ENCODE data around the gene TCF7.

TCF7 gene

GRCh38 chr5:134176511-134177368 is 62.3 kb downstream of the TCF7 start, which contains the start of gene SKP1:
Gene SKP1 (minus strand): TSS chr5:134176950. CDS start chr5:134174022, 2,928 bp downstream.
- peak; percentile 67 to 78 (median 73) for DNase-seq (ENCODE audit: low read depth in 4 of 4, low spot score in 1 of 4)

- no peak for DNase-seq (ENCODE audit: low read depth in 4 of 4, low spot score in 1 of 4)
These were observed 63.1 kb downstream of the TCF7 start for GRCh38 chr5:134177369-134178095.

GRCh38 chr5:134178096-134178419 is 63.6 kb downstream of the TCF7 start:
- no peak for DNase-seq (ENCODE audit: low read depth in 4 of 4, low spot score in 1 of 4)

GRCh38 chr5:134183481-134183880 is 69.0 kb downstream of the TCF7 start:
- DNase-seq (ENCODE audit: low read depth in 4 of 4, low spot score in 1 of 4), result no peak

- peak; percentile 59 to 64 (median 63) for DNase-seq (ENCODE audit: low read depth in 4 of 4, low spot score in 1 of 4)
These were observed 70.0 kb downstream of the TCF7 start for GRCh38 chr5:134184155-134185135.

- DNase-seq (ENCODE audit: low read depth in 4 of 4, low spot score in 1 of 4), result no peak
These were observed 73.6 kb downstream of the TCF7 start for GRCh38 chr5:134188092-134188491.

GRCh38 chr5:134189031-134189430 is 74.5 kb downstream of the TCF7 start:
- no peak for DNase-seq (ENCODE audit: low read depth in 4 of 4, low spot score in 1 of 4)

- no peak for DNase-seq (ENCODE audit: low read depth in 4 of 4, low spot score in 1 of 4)
These were observed 81.2 kb downstream of the TCF7 start for GRCh38 chr5:134195666-134196065.
